H1 (cell line): ENCODE data around the gene AIDA. TPM values are rescaled to one million over a fixed set of nuclear protein-coding genes. Genes with fewer than 3 reads are reported as not detected.

ENCODE experiments used
- CTCF ChIA-PET: fragments of 300-600 bp; sonication (Branson Sonifier 250); formaldehyde crosslinking; loops from one replicate; lab custom pipeline; 2021; ENCODE audit not compliant: partially characterized antibody; lab: Charles Lee
- POLR2A ChIA-PET: fragments of 300-600 bp; sonication (Branson Sonifier 250); formaldehyde crosslinking; loops from one replicate; lab custom pipeline; 2021; ENCODE audit warnings: inconsistent platforms; ENCODE audit not compliant: partially characterized antibody; lab: Charles Lee
- DNase-seq, 2 experiments: peaks; one replicate each; pipeline versions ENCODE4 v3.0.0 to v3.0.0-alpha.2; 2010 to 2022; ENCODE audit warnings: low spot score in 2 of 2, low read depth in 1 of 2, mixed read lengths in 1 of 2
- FAIRE-seq: peaks from 2 replicates; lab custom pipeline; 2011; peaks lifted over from hg19 to GRCh38; lab: Jason Lieb, UNC
- H2AFZ ChIP-seq: 2 replicates; pipeline ENCODE4 v1.8.1; 2012; ENCODE audit warnings: low read length, inconsistent platforms
- H2AK5ac ChIP-seq: 2 replicates; pipeline ENCODE4 v1.6.1; 2013; ENCODE audit warnings: low read depth, low read length
- H2BK120ac ChIP-seq: replicated peaks from 2 replicates; pipeline ENCODE3; 2013; ENCODE audit warnings: low read depth, low read length, inconsistent platforms
- H2BK12ac ChIP-seq: 2 replicates; pipeline ENCODE4 v1.6.1; 2013; ENCODE audit warnings: low read depth, low read length
- H2BK15ac ChIP-seq: 2 replicates; pipeline ENCODE4 v1.6.1; 2013; ENCODE audit warnings: low read length
- H2BK20ac ChIP-seq: 2 replicates; pipeline ENCODE4 v1.6.1; 2013; ENCODE audit warnings: low read length
- H2BK5ac ChIP-seq: 2 replicates; pipeline ENCODE4 v1.6.1; 2013; ENCODE audit warnings: low read depth, low read length
- H3K14ac ChIP-seq: 2 replicates; pipeline ENCODE4 v1.6.1; 2013; ENCODE audit warnings: inconsistent platforms; ENCODE audit not compliant: insufficient read length
- H3K18ac ChIP-seq: 2 replicates; pipeline ENCODE4 v1.6.1; 2013; ENCODE audit warnings: low read length; ENCODE audit errors: extremely low read depth
- H3K23ac ChIP-seq: 2 replicates; pipeline ENCODE4 v1.6.1; 2013; ENCODE audit warnings: inconsistent platforms; ENCODE audit not compliant: insufficient read length
- H3K23me2 ChIP-seq: 2 replicates; pipeline ENCODE4 v1.6.1; 2013; ENCODE audit warnings: low read depth, low read length
- H3K27ac ChIP-seq: 2 replicates; pipeline ENCODE4 v1.6.1; 2011; ENCODE audit warnings: low read depth, low read length, inconsistent platforms
- H3K27me3 ChIP-seq, 4 experiments: replicated peaks in 1 of 4; 1 replicate in 1 of 4; 2 replicates in 3 of 4; pipeline versions ENCODE4 v1.6.1 to v1.8.1; 2011 to 2013; ENCODE audit warnings: low read length in 3 of 4, mild to moderate bottlenecking in 3 of 4, inconsistent platforms in 2 of 4, mixed read lengths in 2 of 4, moderate library complexity in 1 of 4; ENCODE audit not compliant: control insufficient read depth in 3 of 4, insufficient read depth in 3 of 4; ENCODE audit errors: extremely low read depth in 1 of 4
- H3K36me3 ChIP-seq, 4 experiments: 2 replicates each; pipeline versions ENCODE4 v1.6.1 to v1.8.1; 2011 to 2013; ENCODE audit warnings: mild to moderate bottlenecking in 4 of 4, low read length in 3 of 4, moderate library complexity in 2 of 4, control low read depth in 1 of 4, inconsistent platforms in 1 of 4; ENCODE audit not compliant: insufficient read depth in 4 of 4, control insufficient read depth in 2 of 4
- H3K4ac ChIP-seq: replicated peaks from 2 replicates; pipeline ENCODE3; 2013; ENCODE audit warnings: low read length, low read depth, mixed read lengths, inconsistent platforms; ENCODE audit not compliant: insufficient read length
- H3K4me1 ChIP-seq, 4 experiments: replicated peaks in 1 of 4; 1 replicate in 1 of 4; 2 replicates in 3 of 4; pipeline versions ENCODE4 v1.6.1 to v1.8.1; 2011 to 2013; ENCODE audit warnings: low read length in 3 of 4, inconsistent platforms in 2 of 4, mixed read lengths in 1 of 4; ENCODE audit not compliant: insufficient read depth in 4 of 4, control insufficient read depth in 3 of 4
- H3K4me2 ChIP-seq, 2 experiments: 2 replicates each; pipeline versions ENCODE4 v1.6.1 to v1.8.1; 2011 to 2013; ENCODE audit warnings: low read depth in 2 of 2, low read length in 2 of 2, control low read depth in 1 of 2, inconsistent platforms in 1 of 2, mild to moderate bottlenecking in 1 of 2; ENCODE audit not compliant: insufficient read depth in 1 of 2
- H3K4me3 ChIP-seq, 4 experiments: fragments of 200-600, 300-600 bp in 1 of 4; sonication (generic), shearing (Covaris generic), sonication (Bioruptor Twin) in 1 of 4; 2 replicates each; pipeline versions ENCODE4 v1.5.1 to v1.8.1; 2011 to 2016; ENCODE audit warnings: low read length in 4 of 4, low read depth in 3 of 4, control low read depth in 2 of 4, inconsistent platforms in 2 of 4, mild to moderate bottlenecking in 2 of 4, mixed read lengths in 1 of 4, moderate library complexity in 1 of 4; ENCODE audit not compliant: insufficient read depth in 2 of 4; ENCODE audit errors: extremely low read depth in 1 of 4
- H3K56ac ChIP-seq: replicated peaks from 2 replicates; pipeline ENCODE3; 2013; ENCODE audit warnings: low read depth, mild to moderate bottlenecking, mixed read lengths, low read length, inconsistent platforms; ENCODE audit not compliant: insufficient read length
- H3K79me1 ChIP-seq: 2 replicates; pipeline ENCODE4 v1.6.1; 2013; ENCODE audit warnings: low read depth, low read length, control low read depth
- H3K79me2 ChIP-seq, 2 experiments: 2 replicates each; pipeline versions ENCODE4 v1.6.1 to v1.8.1; 2012 to 2013; ENCODE audit warnings: low read length in 2 of 2, mild to moderate bottlenecking in 2 of 2, inconsistent platforms in 1 of 2; ENCODE audit not compliant: insufficient read depth in 2 of 2, control insufficient read depth in 1 of 2
- H3K9ac ChIP-seq, 4 experiments: replicated peaks in 1 of 4; 1 replicate in 1 of 4; 2 replicates in 3 of 4; pipeline versions ENCODE4 v1.6.1 to v1.8.1; 2011 to 2013; ENCODE audit warnings: low read depth in 3 of 4, low read length in 3 of 4, control low read depth in 2 of 4, mild to moderate bottlenecking in 2 of 4, moderate library complexity in 2 of 4, inconsistent platforms in 1 of 4; ENCODE audit errors: extremely low read depth in 1 of 4
- H3K9me3 ChIP-seq, 2 experiments: 2 replicates each; pipeline versions ENCODE4 v1.6.1 to v1.8.1; 2012 to 2013; ENCODE audit warnings: mild to moderate bottlenecking in 2 of 2, moderate library complexity in 2 of 2, control low read depth in 1 of 2, inconsistent platforms in 1 of 2, low read depth in 1 of 2, low read length in 1 of 2, mixed read lengths in 1 of 2; ENCODE audit not compliant: insufficient read depth in 2 of 2
- H4K20me1 ChIP-seq, 2 experiments: replicated peaks in 1 of 2; 2 replicates each; pipeline versions ENCODE3 to v1.8.1; 2011 to 2013; ENCODE audit warnings: inconsistent platforms in 2 of 2, low read length in 2 of 2, mild to moderate bottlenecking in 1 of 2; ENCODE audit not compliant: insufficient read depth in 2 of 2, control insufficient read depth in 1 of 2
- H4K5ac ChIP-seq: 2 replicates; pipeline ENCODE4 v1.6.1; 2013; ENCODE audit warnings: low read length, low read depth, mixed read lengths, inconsistent platforms; ENCODE audit not compliant: insufficient read length
- H4K8ac ChIP-seq: 2 replicates; pipeline ENCODE4 v1.8.0; 2013; ENCODE audit warnings: mild to moderate bottlenecking, moderate library complexity, low read length, inconsistent platforms; ENCODE audit not compliant: insufficient read depth; ENCODE audit errors: extremely low read depth
- H4K91ac ChIP-seq: replicated peaks from 2 replicates; pipeline ENCODE3; 2013; ENCODE audit warnings: low read length, mixed read lengths, inconsistent platforms; ENCODE audit not compliant: insufficient read length
- CBX8 ChIP-seq: fragments of 300-800, 300-1000 bp; sonication (generic); IDR thresholded peaks from 2 replicates; pipeline ENCODE4 v1.7.1; 2016; ENCODE audit warnings: low read depth, low read length, borderline replicate concordance
- CEBPB ChIP-seq: IDR thresholded peaks from 2 replicates; pipeline ENCODE4 v1.6.1; 2012; ENCODE audit warnings: low read depth, low read length
- CHD1 ChIP-seq: IDR thresholded peaks from 2 replicates; pipeline ENCODE4 v1.6.1; 2012; ENCODE audit warnings: low read depth, low read length, improper control_type of control experiment
- CTCF ChIP-seq, 3 experiments: IDR thresholded peaks; 1 replicate in 2 of 3; 2 replicates in 1 of 3; pipeline versions ENCODE4 v1.5.1 to v1.6.1; 2011; ENCODE audit warnings: low read length in 3 of 3, mild to moderate bottlenecking in 3 of 3, inconsistent platforms in 2 of 3, low read depth in 1 of 3, moderate library complexity in 1 of 3; ENCODE audit not compliant: insufficient read depth in 1 of 3; ENCODE audit errors: control extremely low read depth in 1 of 3
- FOSL1 ChIP-seq: IDR thresholded peaks from 2 replicates; pipeline ENCODE4 v1.6.1; 2011; ENCODE audit warnings: mild to moderate bottlenecking, low read depth, low read length, moderate library complexity; ENCODE audit not compliant: insufficient read depth
- HDAC2 ChIP-seq, 2 experiments: fragments of 300-600 bp in 1 of 2; sonication (generic) in 1 of 2; IDR thresholded peaks; 2 replicates each; pipeline ENCODE4 v1.6.1; 2011 to 2012; ENCODE audit warnings: low read depth in 2 of 2, low read length in 2 of 2, mild to moderate bottlenecking in 2 of 2, moderate library complexity in 2 of 2, borderline replicate concordance in 1 of 2, inconsistent platforms in 1 of 2
- JUN ChIP-seq: IDR thresholded peaks from 2 replicates; pipeline ENCODE4 v1.6.1; 2011; ENCODE audit warnings: low read depth, mild to moderate bottlenecking, improper control_type of control experiment, low read length
- POLR2AphosphoS5 ChIP-seq: IDR thresholded peaks from 2 replicates; pipeline ENCODE4 v1.6.1; 2011; ENCODE audit warnings: low read depth, low read length
- RBBP5 ChIP-seq: IDR thresholded peaks from 2 replicates; pipeline ENCODE4 v1.7.1; 2012; ENCODE audit warnings: low read depth, mild to moderate bottlenecking, inconsistent platforms, low read length, moderate library complexity, borderline replicate concordance
- RXRA ChIP-seq: IDR thresholded peaks from 2 replicates; pipeline ENCODE4 v1.6.1; 2011; ENCODE audit warnings: low read depth, mild to moderate bottlenecking, low read length, moderate library complexity; ENCODE audit not compliant: insufficient read depth
- SIRT6 ChIP-seq: IDR thresholded peaks from one replicate; pipeline ENCODE4 v1.7.1; 2012; ENCODE audit warnings: low read length, inconsistent platforms
- YY1 ChIP-seq: IDR thresholded peaks from 2 replicates; pipeline ENCODE4 v1.6.1; 2011; ENCODE audit warnings: low read depth, mild to moderate bottlenecking, low read length
- WGBS, 2 experiments: shearing (Covaris generic) in 1 of 2; methylation state at CpG; one replicate each; pipeline versions ENCODE4 v1.1.6 to v1.1.7; 2013 to 2015; ENCODE audit warnings: low lambda C conversion rate in 2 of 2, mixed read lengths in 2 of 2, inconsistent platforms in 1 of 2, low coverage in 1 of 2, missing lambda C conversion rate in 1 of 2; ENCODE audit not compliant: insufficient replicate concordance in 2 of 2, insufficient coverage in 1 of 2, insufficient read length in 1 of 2; ENCODE audit errors: extremely low coverage in 1 of 2, missing lambda C conversion rate in 1 of 2; 5-methylcytosine and 5-hydroxymethylcytosine counted together
- polyA plus RNA-seq, 7 experiments: library from polyadenylated mRNA; depleted of rRNA in 3 of 7; stranded (reverse) in 5 of 7; unstranded in 2 of 7; fragments of >200 nt in 5 of 7; fragments of 200-250 nt in 2 of 7; gene quantifications; 1 replicate in 5 of 7; 2 replicates in 1 of 7; 4 replicates in 1 of 7; pipeline versions ENCODE4 v1.2.1 to v1.2.3, GENCODE V29; 2011 to 2013; ENCODE audit warnings: missing spikeins in 2 of 7, mixed read lengths in 2 of 7
- total RNA-seq: library from RNA; stranded (reverse); fragmentation: NEBNext Ultra II Directional; extraction: Animal tissue kit (Norgen Biotek cat#: 25700); gene quantifications from 2 replicates; pipeline ENCODE4 v1.2.1, GENCODE V29; 2021

AIDA gene
- total and polyA plus RNA-seq, 2 of the 8 experiments (the other 6 are each of a cell fraction or from before 2014, with no cell fraction given) = 52.5 to 103 TPM

DNA sequence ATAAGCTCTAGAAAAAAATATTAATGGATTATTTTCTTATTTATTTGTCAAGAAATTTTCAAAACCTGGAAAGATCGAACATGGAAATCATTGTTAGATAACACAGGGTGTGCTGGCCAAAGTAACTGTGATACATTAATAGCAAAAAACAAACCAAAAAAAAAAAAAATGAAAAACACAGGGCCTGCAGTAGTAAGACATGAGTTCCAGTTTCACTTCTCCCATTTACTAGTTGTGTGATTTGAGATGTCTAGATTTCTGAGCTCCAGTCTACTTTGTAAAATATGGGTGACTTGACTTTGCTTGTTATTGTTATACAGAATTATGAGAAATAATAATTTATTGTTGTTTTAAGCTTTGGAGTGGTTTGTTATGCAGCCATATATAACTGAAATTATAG, 38.4 kb upstream of the AIDA start:
- Histone ChIP-seq H3K4ac (no peak overlapping the region), H4K20me1 (no peaks in the 10 kb centered on the region), H4K5ac (no peak overlapping the region), H3K79me2 (no peaks in the 10 kb centered on the region), H3K27me3 (no peaks in the 10 kb centered on the region), H3K23ac (no peak overlapping the region), H2AFZ (no peak overlapping the region), H2BK15ac (no peak overlapping the region), H3K9me3 (no peaks in the 10 kb centered on the region), H3K56ac (no peak overlapping the region), H3K14ac (no peak overlapping the region), H2BK12ac (no peak overlapping the region), H3K18ac (no peak overlapping the region), H2BK120ac (no peak overlapping the region), H2BK5ac (no peak overlapping the region), H3K4me3 (no peak overlapping the region), H3K36me3 (no peaks in the 10 kb centered on the region), H3K27ac (no peak overlapping the region), H3K4me1 (no peaks in the 10 kb centered on the region), H4K91ac (no peak overlapping the region), H2BK20ac (no peak overlapping the region), H4K8ac (no peak overlapping the region), H3K23me2 (no peaks in the 10 kb centered on the region), H2AK5ac (no peak overlapping the region), H3K9ac (no peak overlapping the region), H3K4me2 (no peak overlapping the region), H3K79me1 (no peaks in the 10 kb centered on the region)
- no peak for DNase-seq
- FAIRE-seq = no peak
- ChIA-PET CTCF (interaction anchor here (0.8 to 3.6 kb wide), 11 partner anchors 9 to 379 kb away, joined by 3 to 17 read pairs (median 7); partner anchors contain the start of gene FAM177B), POLR2A (interaction anchor here (0.7 to 1.8 kb wide), 2 partner anchors 14 to 258 kb away, joined by 3 to 5 read pairs; partner anchors contain the start of gene FAM177B)
- 90% methylated on average over 1 of the region's 1 CpG; no CpG with 5 or more reads in 1 of the 2 experiments for WGBS, 2 experiments
- TF ChIP-seq POLR2AphosphoS5 (no peak), CTCF (IDR thresholded peaks at IDR 0.05; ENCODE audit: control extremely low read depth in 1 of 3, insufficient read depth in 1 of 3, low read depth in 1 of 3, low read length in 3 of 3) (no peak), YY1 (no peak), SIRT6 (no peak), HDAC2 (IDR thresholded peaks at IDR 0.05; ENCODE audit: borderline replicate concordance in 1 of 2, low read depth in 2 of 2, low read length in 2 of 2) (no peak), CHD1 (no peak), CBX8 (no peak), CEBPB (no peak), RBBP5 (no peak), FOSL1 (no peak), RXRA (no peak), JUN (no peak)
